COLO829 (cell line): ENCODE measurements around the gene PTTG2.
"Not testable (repeated sequence)": the region's sequence is repeated elsewhere in the genome, so short reads cannot be mapped to it uniquely, and the experiment has no call there.

Source experiments
- DNase-seq: peaks from one replicate; pipeline ENCODE4 v3.0.0; 2012; ENCODE audit warnings: low spot score

Gene PTTG2

GRCh38 chr4:37958932-37959331, 1.3 kb upstream of the PTTG2 start:
- DNase-seq, result no peak

- DNase-seq, result no peak
Measured at GRCh38 chr4:37960679-37961450, 667 bp downstream of the PTTG2 start.

- DNase-seq, result no peak
Measured at GRCh38 chr4:37964734-37965457, 4.7 kb downstream of the PTTG2 start.

GRCh38 chr4:37966044-37966443, 5.8 kb downstream of the PTTG2 start:
- no peak for DNase-seq

GRCh38 chr4:37967736-37968135, 7.5 kb downstream of the PTTG2 start:
- DNase-seq, result no peak

- DNase-seq, result no peak
Measured at GRCh38 chr4:37968747-37969146, 8.5 kb downstream of the PTTG2 start.

- peak; percentile 19 for DNase-seq
Measured at GRCh38 chr4:37970702-37971101, 10.5 kb downstream of the PTTG2 start.

GRCh38 chr4:37971202-37971601, 11.0 kb downstream of the PTTG2 start:
- no peak for DNase-seq

- DNase-seq, result no peak
Measured at GRCh38 chr4:37973441-37973840, 13.2 kb downstream of the PTTG2 start.

GRCh38 chr4:37975321-37975822, 15.2 kb downstream of the PTTG2 start:
- not testable (repeated sequence) for DNase-seq

- DNase-seq, result no peak
Measured at GRCh38 chr4:37976507-37976906, 16.3 kb downstream of the PTTG2 start.

- DNase-seq, result peak; percentile 25
Measured at GRCh38 chr4:37976991-37977470, 16.8 kb downstream of the PTTG2 start.

GRCh38 chr4:37977471-37978247, 17.5 kb downstream of the PTTG2 start:
- peak; percentile 14 for DNase-seq

- DNase-seq, result no peak
Measured at GRCh38 chr4:37978248-37978924, 18.2 kb downstream of the PTTG2 start.

GRCh38 chr4:37980246-37980645, 20.0 kb downstream of the PTTG2 start:
- DNase-seq, result no peak

GRCh38 chr4:37981425-37981824, 21.2 kb downstream of the PTTG2 start:
- no peak for DNase-seq

GRCh38 chr4:37981844-37982720, 21.9 kb downstream of the PTTG2 start:
- no peak for DNase-seq

- no peak for DNase-seq
Measured at GRCh38 chr4:37982736-37983135, 22.5 kb downstream of the PTTG2 start.

GRCh38 chr4:37983951-37984350, 23.8 kb downstream of the PTTG2 start:
- no peak for DNase-seq

- DNase-seq, result no peak
Measured at GRCh38 chr4:37985730-37986275, 25.6 kb downstream of the PTTG2 start.
